Measurements from ENCODE around the gene IRX2. TPM values are rescaled to one million over a fixed set of nuclear protein-coding genes. Genes with fewer than 3 reads are reported as not detected.

IRX2 gene
- total RNA-seq, 2 donors from 2014 or later, result 0.12 TPM; not detected in 1

DNA sequence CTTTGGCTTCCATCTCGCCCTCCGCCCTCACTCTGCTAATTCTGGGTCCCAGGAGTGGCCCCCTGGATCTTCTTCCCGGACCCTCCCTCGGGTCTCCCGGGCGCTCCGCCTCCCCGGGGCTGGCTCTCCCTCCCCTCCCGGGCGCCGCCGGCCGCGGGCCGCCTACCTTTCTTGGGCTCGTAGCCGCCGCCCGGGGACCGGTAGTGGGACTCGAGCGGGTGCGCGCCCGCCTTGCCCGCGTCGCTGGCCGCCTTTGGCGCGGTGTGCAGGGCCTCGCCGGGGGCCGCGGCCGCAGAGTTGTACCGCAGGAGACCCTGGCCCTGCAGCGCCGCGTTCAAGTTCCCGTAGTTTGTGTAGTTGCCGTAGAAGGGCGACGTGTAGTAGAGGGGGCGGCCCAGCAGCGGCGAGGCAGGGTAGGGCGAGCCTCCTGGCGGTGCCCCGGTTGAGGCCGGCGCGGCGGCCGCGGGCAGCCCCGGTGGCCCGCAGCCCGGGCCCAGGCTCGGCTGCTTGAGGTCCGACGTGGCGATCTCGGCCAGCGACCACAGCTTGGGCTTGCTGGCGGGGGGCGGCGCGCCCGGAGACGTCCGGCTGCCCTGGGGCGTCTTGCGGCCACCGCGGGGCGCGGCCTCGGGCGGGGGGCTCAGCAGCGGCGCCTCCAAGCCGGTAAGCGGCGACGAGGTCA, 3.2 kb downstream of the IRX2 start:
- Histone ChIP-seq H3K36me3 (no peaks in the 10 kb centered on the region), H3K9me3 (no peaks in the 10 kb centered on the region), H3K27ac (no peak overlapping the region), H3K9ac (ENCODE audit: low read depth in 2 of 2, low read length in 2 of 2) (no peak overlapping the region), H3K4me1 (no peaks in the 10 kb centered on the region), H3K27me3 (peaks cover 77% of the 10 kb centered on the region), H3K4me3 (no peak overlapping the region)
- no peak for DNase-seq
- TF ChIP-seq, protein P1, sequence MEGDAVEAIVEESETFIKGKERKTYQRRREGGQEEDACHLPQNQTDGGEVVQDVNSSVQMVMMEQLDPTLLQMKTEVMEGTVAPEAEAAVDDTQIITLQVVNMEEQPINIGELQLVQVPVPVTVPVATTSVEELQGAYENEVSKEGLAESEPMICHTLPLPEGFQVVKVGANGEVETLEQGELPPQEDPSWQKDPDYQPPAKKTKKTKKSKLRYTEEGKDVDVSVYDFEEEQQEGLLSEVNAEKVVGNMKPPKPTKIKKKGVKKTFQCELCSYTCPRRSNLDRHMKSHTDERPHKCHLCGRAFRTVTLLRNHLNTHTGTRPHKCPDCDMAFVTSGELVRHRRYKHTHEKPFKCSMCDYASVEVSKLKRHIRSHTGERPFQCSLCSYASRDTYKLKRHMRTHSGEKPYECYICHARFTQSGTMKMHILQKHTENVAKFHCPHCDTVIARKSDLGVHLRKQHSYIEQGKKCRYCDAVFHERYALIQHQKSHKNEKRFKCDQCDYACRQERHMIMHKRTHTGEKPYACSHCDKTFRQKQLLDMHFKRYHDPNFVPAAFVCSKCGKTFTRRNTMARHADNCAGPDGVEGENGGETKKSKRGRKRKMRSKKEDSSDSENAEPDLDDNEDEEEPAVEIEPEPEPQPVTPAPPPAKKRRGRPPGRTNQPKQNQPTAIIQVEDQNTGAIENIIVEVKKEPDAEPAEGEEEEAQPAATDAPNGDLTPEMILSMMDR (IDR thresholded peaks at IDR 0.05), result no peak
- intact Hi-C loops (cut with DNase I), result no loop called here

DNA sequence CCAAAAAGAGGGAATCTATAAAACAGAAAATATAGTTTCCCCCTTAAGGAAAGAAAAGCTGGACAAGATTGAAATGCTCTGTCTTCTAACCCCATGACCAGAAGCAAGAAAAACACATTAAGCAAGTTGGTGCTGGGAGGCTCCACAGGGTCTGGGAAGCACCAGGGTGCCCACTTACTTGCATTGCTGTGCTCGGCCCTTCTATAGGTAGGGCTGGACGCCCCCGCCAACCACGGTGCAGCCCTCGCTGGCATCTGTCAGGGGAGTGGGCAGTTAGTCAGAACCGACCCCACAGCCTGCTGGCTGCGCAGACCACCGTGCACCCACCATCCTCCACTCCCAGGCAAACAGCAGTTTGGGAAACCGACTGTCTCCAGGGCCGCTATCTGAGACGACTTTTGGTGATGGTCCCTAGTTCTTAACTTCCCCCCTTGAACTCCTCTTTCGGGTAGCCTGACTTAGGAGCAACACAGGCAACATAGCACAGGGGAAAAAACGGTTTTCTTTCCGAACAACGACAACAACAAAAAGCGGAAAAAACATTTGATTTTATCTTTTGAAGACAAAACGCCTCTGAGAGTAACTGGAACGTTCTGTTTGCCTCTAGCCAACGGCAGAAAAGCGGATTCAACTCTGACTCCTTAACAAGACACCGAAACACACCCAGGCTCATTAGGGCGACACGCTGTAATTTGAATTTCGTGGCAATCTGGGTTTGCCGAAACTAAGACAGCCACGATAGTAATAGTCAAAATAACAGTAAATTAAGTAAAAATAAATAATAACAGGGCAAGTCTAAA, 3.9 kb downstream of the IRX2 start:
- no peaks in the 10 kb centered on the region for H3K9me3 ChIP-seq
- no peak overlapping the region for H3K27ac ChIP-seq
- H3K27me3 ChIP-seq, result peaks cover 77% of the 10 kb centered on the region
- H3K4me3 ChIP-seq, result no peak overlapping the region
- TF ChIP-seq, protein P1 (IDR thresholded peaks at IDR 0.05), result no peak
- intact Hi-C loops (cut with DNase I), result no loop called here
- no peaks in the 10 kb centered on the region for H3K36me3 ChIP-seq
- no peak for DNase-seq
- no peak overlapping the region for H3K9ac ChIP-seq (ENCODE audit: low read depth in 2 of 2, low read length in 2 of 2)
- no peaks in the 10 kb centered on the region for H3K4me1 ChIP-seq

DNA sequence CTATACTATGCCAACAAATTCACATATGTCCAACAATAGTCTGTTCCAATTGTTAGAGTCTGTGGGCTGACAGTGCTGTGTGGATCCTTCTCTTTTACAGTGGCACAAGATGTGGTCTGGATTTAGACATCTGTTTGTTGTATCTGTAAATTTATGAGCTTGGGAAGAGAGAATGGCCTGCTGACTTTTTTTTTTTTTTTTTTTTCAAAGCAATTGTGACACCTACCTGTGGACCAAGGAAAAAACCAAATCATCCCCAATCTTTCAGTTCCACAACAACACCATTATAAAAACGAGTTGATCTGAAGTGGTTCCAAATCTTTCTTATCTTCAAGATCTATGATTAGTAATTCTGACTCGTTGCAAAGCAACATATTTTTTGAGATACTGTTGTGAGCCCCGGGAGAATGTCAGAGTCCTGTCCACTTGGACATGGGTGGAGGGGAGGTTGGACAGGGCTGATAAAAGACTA, 4.9 kb downstream of the IRX2 start:
- peaks cover 77% of the 10 kb centered on the region for H3K27me3 ChIP-seq
- H3K4me1 ChIP-seq, result no peaks in the 10 kb centered on the region
- H3K9ac ChIP-seq (ENCODE audit: low read depth in 2 of 2, low read length in 2 of 2), result no peak overlapping the region
- TF ChIP-seq, protein P1 (IDR thresholded peaks at IDR 0.05), result no peak
- H3K4me3 ChIP-seq, result no peak overlapping the region
- DNase-seq, result no peak
- H3K36me3 ChIP-seq, result no peaks in the 10 kb centered on the region
- no peak overlapping the region for H3K27ac ChIP-seq
- H3K9me3 ChIP-seq, result no peaks in the 10 kb centered on the region
- intact Hi-C loops (cut with DNase I), result no loop called here

DNA sequence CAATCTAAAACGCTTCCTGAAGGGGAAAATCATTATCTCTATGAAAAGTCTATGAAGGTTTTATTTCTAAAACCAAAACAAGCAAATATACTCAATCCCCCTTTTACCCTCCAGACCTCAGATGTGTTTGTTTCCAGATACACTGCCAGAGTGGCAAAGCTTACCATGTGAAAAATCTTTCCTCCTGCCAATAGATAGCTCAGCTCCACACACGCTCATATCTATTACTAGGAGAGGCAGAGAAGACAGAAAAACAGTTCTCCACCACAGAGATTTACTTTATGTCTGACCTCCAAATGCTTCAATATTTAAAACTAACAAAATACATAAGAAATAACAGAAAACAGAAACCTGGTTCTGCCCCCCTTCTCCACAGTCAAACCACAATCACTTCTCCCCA, 7.0 kb downstream of the IRX2 start:
- peaks cover 80% of the 10 kb centered on the region for H3K27me3 ChIP-seq
- H3K27ac ChIP-seq, result no peak overlapping the region
- TF ChIP-seq, protein P1 (IDR thresholded peaks at IDR 0.05), result no peak
- H3K9ac ChIP-seq (ENCODE audit: low read depth in 2 of 2, low read length in 2 of 2), result no peak overlapping the region
- H3K4me3 ChIP-seq, result no peak overlapping the region
- H3K36me3 ChIP-seq, result no peaks in the 10 kb centered on the region
- H3K4me1 ChIP-seq, result no peaks in the 10 kb centered on the region
- intact Hi-C loops (cut with DNase I), result no loop called here
- H3K9me3 ChIP-seq, result no peaks in the 10 kb centered on the region
- DNase-seq, result no peak

DNA sequence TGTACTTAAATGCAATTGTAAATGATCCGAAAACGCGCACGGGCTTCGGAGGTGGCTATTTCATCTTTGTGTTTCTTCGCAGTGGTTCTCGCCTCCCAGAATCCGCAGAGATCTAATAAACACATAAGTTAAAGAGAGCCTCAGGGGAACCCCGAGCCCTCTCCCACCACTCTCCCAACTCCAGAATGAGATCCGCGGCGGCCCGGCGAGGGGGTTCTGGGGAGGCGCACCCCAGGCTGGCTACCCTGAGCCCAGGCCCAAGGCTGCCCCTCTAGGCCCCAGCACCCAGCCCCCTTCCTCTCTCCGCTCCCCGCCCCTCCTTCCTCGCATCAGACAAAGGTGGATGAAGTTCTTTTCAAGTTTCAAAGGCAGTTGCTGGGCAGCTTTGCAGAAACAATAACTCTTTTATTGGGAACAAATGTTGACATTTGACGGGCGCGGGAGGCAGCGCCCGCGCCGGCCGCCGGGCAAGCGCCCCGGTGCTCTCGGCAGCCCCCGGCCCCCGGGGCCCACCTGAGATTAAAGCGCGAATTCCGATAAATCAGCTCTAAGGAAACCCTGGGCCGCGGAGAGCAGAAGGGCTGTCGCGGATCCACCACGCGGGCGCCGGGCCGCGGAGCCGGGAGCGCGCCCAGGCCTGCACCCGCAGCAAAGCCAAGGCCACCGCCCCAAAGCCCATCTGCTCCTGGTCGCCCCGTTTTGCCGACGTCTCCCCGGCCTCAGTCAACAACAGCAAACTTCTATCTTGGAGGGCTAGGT, 8.4 kb downstream of the IRX2 start:
- Histone ChIP-seq H3K9ac (ENCODE audit: low read depth in 2 of 2, low read length in 2 of 2) (no peak overlapping the region), H3K27me3 (peaks cover 78% of the 10 kb centered on the region), H3K36me3 (no peaks in the 10 kb centered on the region), H3K27ac (no peak overlapping the region), H3K4me3 (no peak overlapping the region), H3K9me3 (no peaks in the 10 kb centered on the region), H3K4me1 (no peaks in the 10 kb centered on the region)
- TF ChIP-seq, protein P1 (IDR thresholded peaks at IDR 0.05), result no peak
- intact Hi-C loops (cut with DNase I), result no loop called here
- no peak for DNase-seq
